Psoas muscle (tissue), 8 donors: ENCODE measurements around the gene PARVA. TPM values are rescaled to one million over a fixed set of nuclear protein-coding genes. Genes with fewer than 3 reads are reported as not detected.

Experiments
- ATAC-seq, 4 donors: fragments of 200-7000 bp; cut with Tn5 transposase; one replicate each; pipeline ENCODE4 v1.9.1; 2020; ENCODE audit warnings: moderate library complexity in 3 of 4, mild to moderate bottlenecking in 2 of 4
- DNase-seq, 2 donors: peaks; one replicate each; pipeline ENCODE4 v3.0.0-alpha.2; 2020
- H3K27ac ChIP-seq: fragments of 200-600 bp; one replicate; pipeline ENCODE4 v1.8.0; 2022
- H3K27me3 ChIP-seq, 3 donors: fragments of 200-600 bp in 1 of 3; one replicate each; pipeline versions ENCODE4 v1.6.1 to v1.8.0; 2013 to 2022; ENCODE audit warnings: low read length in 2 of 3, mild to moderate bottlenecking in 2 of 3, moderate library complexity in 1 of 3; ENCODE audit not compliant: insufficient read depth in 3 of 3
- H3K36me3 ChIP-seq, 2 donors: fragments of 200-600 bp in 1 of 2; one replicate each; pipeline versions ENCODE4 v1.6.1 to v1.8.0; 2013 to 2022; ENCODE audit warnings: low read depth in 1 of 2, mild to moderate bottlenecking in 1 of 2, moderate library complexity in 1 of 2; ENCODE audit not compliant: insufficient read depth in 1 of 2
- H3K4me1 ChIP-seq: fragments of 200-600 bp; one replicate; pipeline ENCODE4 v1.8.0; 2022
- H3K4me3 ChIP-seq: fragments of 200-600 bp; one replicate; pipeline ENCODE4 v1.8.0; 2022; ENCODE audit warnings: mild to moderate bottlenecking
- H3K9me3 ChIP-seq: fragments of 200-600 bp; one replicate; pipeline ENCODE4 v1.8.0; 2022
- CTCF ChIP-seq: fragments of 200-600 bp; IDR thresholded peaks from one replicate; pipeline ENCODE4 v1.8.0; 2022; ENCODE audit warnings: antibody characterized with exemption
- WGBS, 3 donors: extraction: QIAGEN DNeasy Blood & Tissue Kit; methylation state at CpG; one replicate each; pipeline versions ENCODE4 v1.1.6 to v1.1.7; 2013; 5-methylcytosine and 5-hydroxymethylcytosine counted together
- intact Hi-C, 2 donors: fragments of 100-400 bp; cut with DNase I; formaldehyde crosslinking; loops; one replicate each; pipeline versions ENCODE4 v1.11.0 to v1.14.2; 2022
- polyA plus RNA-seq, 3 donors: library from polyadenylated mRNA; stranded (reverse); fragments of 200-250 nt; gene quantifications; one replicate each; pipeline ENCODE4 v1.2.3, GENCODE V29; 2013
- total RNA-seq, 4 donors: library from RNA; stranded (reverse); fragmentation: NEBNext Ultra II Directional in 2 of 4; extraction: Animal tissue kit (Norgen Biotek cat#: 25700) in 2 of 4; gene quantifications; one replicate each; pipeline versions ENCODE4 v1.2.1 to v1.2.4, GENCODE V29; 2021 to 2023
- donor health status: healthy with polysubstance abuse.
- donor health status: DM: no; HTN: no; CAD: no; lungs with moderate emphysema.
- donor health status: Bipolar disorder and iron deficiency.
- donor health status: healthy.
- donor health status: DM: yes; HTN: yes; CAD: no.
- donor health status: DM: no; HTN: no; CAD: no.
- donor health status: DM: no; HTN: no; CAD: no.
- donor health status: DM: yes; HTN: yes; CAD: no.

The PARVA gene
- total and polyA plus RNA-seq, 7 donors: 4.4 to 22.7 (median 8.5) TPM

DNA sequence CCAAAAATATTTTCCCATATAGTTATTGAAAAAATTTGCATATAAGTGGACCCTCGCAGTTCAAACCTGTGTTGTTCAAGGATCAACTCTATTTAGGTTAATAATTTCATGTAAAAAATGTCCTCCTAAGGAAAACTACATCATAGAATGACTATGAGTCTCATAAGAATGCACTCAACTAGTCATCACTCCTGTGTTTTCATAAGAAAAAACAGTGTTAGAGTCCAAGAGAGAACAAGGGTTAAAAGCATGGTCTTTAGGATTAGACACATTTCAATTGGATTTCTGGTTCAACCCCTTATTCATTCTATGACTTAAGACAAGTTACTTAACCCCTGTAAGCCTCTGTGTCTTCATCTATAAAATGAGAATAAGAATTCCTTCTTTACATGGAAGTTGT is 5.1 kb downstream of the PARVA start:
- H3K9me3 ChIP-seq: no peaks in the 10 kb centered on the region
- H3K27me3 ChIP-seq: peaks cover 0 to 5% (median 0%) of the 10 kb centered on the region in 3 donors
- intact Hi-C loops: no loop called here
- H3K27ac ChIP-seq: no peak overlapping the region
- WGBS, 3 donors: 86 to 98% (median 93%) methylated on average over 1 of the region's 1 CpG
- no peak for TF ChIP-seq CTCF
- no peaks in the 10 kb centered on the region for H3K4me1 ChIP-seq
- DNase-seq: no peak
- no peak for ATAC-seq
- H3K36me3 ChIP-seq: no peaks in the 10 kb centered on the region
- no peak overlapping the region for H3K4me3 ChIP-seq

DNA sequence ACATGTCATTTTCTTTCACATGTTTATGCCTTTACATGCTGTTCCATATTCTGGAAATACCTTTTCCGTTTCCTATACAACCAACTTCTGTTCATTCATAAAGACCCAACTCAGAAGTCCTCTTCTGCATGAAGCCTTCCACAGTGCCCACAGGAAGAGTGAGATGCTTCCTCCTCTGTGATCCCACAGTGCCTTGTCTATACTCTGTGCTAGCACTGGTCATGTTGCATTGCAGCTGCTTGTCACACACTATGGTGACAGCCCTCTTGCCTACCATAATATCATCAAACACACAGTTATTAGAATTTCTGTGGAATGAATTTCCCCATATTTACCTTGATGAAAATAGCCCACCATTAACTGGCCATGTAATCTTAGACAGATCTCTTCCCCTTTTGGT is 8.9 kb downstream of the PARVA start:
- Histone ChIP-seq H3K27ac (no peak overlapping the region), H3K4me3 (no peak overlapping the region), H3K36me3 (no peaks in the 10 kb centered on the region), H3K4me1 (no peaks in the 10 kb centered on the region), H3K27me3 (peaks cover 0 to 5% (median 0%) of the 10 kb centered on the region in 3 donors), H3K9me3 (no peaks in the 10 kb centered on the region)
- DNase-seq (no peak), ATAC-seq (no peak)
- intact Hi-C loops: no loop called here
- WGBS, 3 donors: 96 to 98% (median 97%) methylated on average over 1 of the region's 1 CpG
- no peak for TF ChIP-seq CTCF

DNA sequence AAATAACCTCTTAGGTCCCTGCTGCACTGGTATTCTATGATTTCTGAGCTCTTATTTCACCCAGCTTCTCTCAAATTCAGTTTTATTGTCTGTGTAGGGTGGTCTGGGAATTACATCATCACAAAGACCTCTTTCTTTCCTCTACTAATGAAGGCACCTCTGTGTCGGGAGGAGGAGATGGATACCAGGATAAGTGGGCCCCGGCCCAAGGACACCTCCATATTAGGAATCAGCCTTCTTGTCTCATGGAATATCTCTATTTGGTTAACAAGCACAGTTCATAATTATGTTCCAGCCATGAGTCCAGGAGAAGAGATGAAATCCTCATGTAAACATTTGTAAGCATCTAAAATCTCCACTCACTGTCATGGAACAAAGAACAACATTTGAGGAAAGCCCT is 9.4 kb downstream of the PARVA start:
- H3K27me3 ChIP-seq: peaks cover 0 to 5% (median 0%) of the 10 kb centered on the region in 3 donors
- WGBS, 3 donors: 62 to 76% (median 71%) methylated on average over 2 of the region's 2 CpGs
- DNase-seq (no peak), ATAC-seq (no peak)
- no peaks in the 10 kb centered on the region for H3K4me1 ChIP-seq
- H3K36me3 ChIP-seq: no peaks in the 10 kb centered on the region
- intact Hi-C loops: no loop called here
- no peak overlapping the region for H3K4me3 ChIP-seq
- H3K27ac ChIP-seq: no peak overlapping the region
- H3K9me3 ChIP-seq: no peaks in the 10 kb centered on the region
- no peak for TF ChIP-seq CTCF

DNA sequence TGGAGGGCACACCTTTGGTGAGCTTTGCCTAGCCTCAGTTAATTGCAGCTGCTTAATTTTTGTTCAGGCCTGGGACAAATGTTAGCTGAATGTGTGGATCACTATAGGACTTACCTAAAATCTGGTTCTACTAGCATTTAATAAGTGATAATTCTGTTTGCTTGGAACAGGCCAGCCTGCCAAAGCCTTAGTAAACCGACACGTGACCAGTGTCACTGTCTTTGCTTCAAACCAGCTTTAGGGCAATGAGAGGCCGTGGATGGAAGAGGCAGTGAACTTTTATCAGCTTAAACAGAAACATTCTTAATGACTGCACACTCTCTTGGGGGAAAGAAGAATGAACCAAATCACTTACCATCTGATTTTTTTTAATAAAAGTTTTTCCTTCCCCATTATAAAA is 10.8 kb downstream of the PARVA start:
- H3K27me3 ChIP-seq: peaks cover 0 to 5% (median 0%) of the 10 kb centered on the region in 3 donors
- H3K9me3 ChIP-seq: no peaks in the 10 kb centered on the region
- DNase-seq (no peak), ATAC-seq (no peak)
- no peak overlapping the region for H3K27ac ChIP-seq
- WGBS, 3 donors: 62 to 75% (median 63%) methylated on average over 3 of the region's 3 CpGs
- no peaks in the 10 kb centered on the region for H3K36me3 ChIP-seq
- intact Hi-C loops: no loop called here
- TF ChIP-seq CTCF: no peak
- no peak overlapping the region for H3K4me3 ChIP-seq
- no peaks in the 10 kb centered on the region for H3K4me1 ChIP-seq

GRCh38 chr11:12388939-12389670 is 11.7 kb downstream of the PARVA start:
- Histone ChIP-seq H3K9me3 (peaks cover 3% of the 10 kb centered on the region), H3K27ac (no peak overlapping the region), H3K36me3 (no peaks in the 10 kb centered on the region), H3K4me1 (no peaks in the 10 kb centered on the region), H3K27me3 (peaks cover 0 to 4% (median 0%) of the 10 kb centered on the region in 3 donors), H3K4me3 (no peak overlapping the region)
- DNase-seq (no peak), ATAC-seq (no peak)
- WGBS, 3 donors: 94 to 96% (median 96%) methylated on average over 2 of the region's 2 CpGs
- no peak for TF ChIP-seq CTCF
- intact Hi-C loops: no loop called here
